ENCODE measurements around the gene C20orf141. TPM values are rescaled to one million over a fixed set of nuclear protein-coding genes. Genes with fewer than 3 reads are reported as not detected.

The C20orf141 gene
- total and polyA plus RNA-seq, 4 donors: not detected

GRCh38 chr20:2767768-2768631 lies 46.8 kb upstream of the C20orf141 start:
- no peak overlapping the region for H3K4me3 ChIP-seq (ENCODE audit: low read depth in 1 of 3, low read length in 3 of 3)
- TF ChIP-seq REST (IDR thresholded peaks at IDR 0.05): no peak
- no peak for TF ChIP-seq FOXA2 (IDR thresholded peaks at IDR 0.05)
- TF ChIP-seq TAF1 (conservative IDR thresholded peaks at IDR 0.05): no peak
- TF ChIP-seq CTCF (IDR thresholded peaks at IDR 0.05; ENCODE audit: low read depth, low read length, missing input control): no peak
- peak; percentile 46 to 62 for TF ChIP-seq RXRA (IDR thresholded peaks at IDR 0.05)
- peak; percentile 27 for TF ChIP-seq HNF4A (conservative IDR thresholded peaks at IDR 0.05)
- TF ChIP-seq ZBTB33 (IDR thresholded peaks at IDR 0.05): no peak
- TF ChIP-seq GABPA (IDR thresholded peaks at IDR 0.05 in 1 of 2, conservative IDR thresholded peaks at IDR 0.05 in 1 of 2): peak in 1 of 2 donors; percentile 30
- no peak for TF ChIP-seq HNF4G (IDR thresholded peaks at IDR 0.05)
- TF ChIP-seq JUND (IDR thresholded peaks at IDR 0.05): no peak
- peak; percentile 68 for TF ChIP-seq SP1 (IDR thresholded peaks at IDR 0.05)
- TF ChIP-seq ATF3 (IDR thresholded peaks at IDR 0.05): no peak
- no peak for TF ChIP-seq YY1 (IDR thresholded peaks at IDR 0.05)
- TF ChIP-seq EGR1 (IDR thresholded peaks at IDR 0.05; ENCODE audit: low read depth in 2 of 2): no peak
- no peak for TF ChIP-seq FOXA1 (IDR thresholded peaks at IDR 0.05)
- TF ChIP-seq MAX (IDR thresholded peaks at IDR 0.05): no peak
- TF ChIP-seq NR2F2 (IDR thresholded peaks at IDR 0.05): no peak
- TF ChIP-seq RAD21 (IDR thresholded peaks at IDR 0.05): peak in 1 of 2 donors; percentile 53
- WGBS: 44% methylated on average over 15 of the region's 15 CpGs
- H3K9me3 ChIP-seq (ENCODE audit: control insufficient read depth in 4 of 4, low read length in 3 of 4): no peaks in the 10 kb centered on the region
- H3K9ac ChIP-seq (ENCODE audit: low read depth in 1 of 2, low read length in 2 of 2): no peak overlapping the region
- H3K27me3 ChIP-seq (ENCODE audit: control insufficient read depth in 4 of 4, insufficient read depth in 4 of 4, low read length in 3 of 4): no peaks in the 10 kb centered on the region
- H3K36me3 ChIP-seq (ENCODE audit: control insufficient read depth in 4 of 4, insufficient read depth in 3 of 4, low read depth in 1 of 4, low read length in 3 of 4): no peaks in the 10 kb centered on the region
- H3K4me1 ChIP-seq (ENCODE audit: control insufficient read depth in 4 of 4, insufficient read depth in 4 of 4, low read length in 3 of 4): peaks cover 1 to 11% (median 5%) of the 10 kb centered on the region in 4 donors
- H3K27ac ChIP-seq (ENCODE audit: low read depth in 1 of 2, low read length in 2 of 2): no peak overlapping the region
- no peak for DNase-seq (ENCODE audit: low spot score)
